HEK293 (cell line): ENCODE results near the gene ZSCAN9.
A peak's percentile ranks its signal among the peaks of the same experiment; 100 is the strongest.

ENCODE experiments used
- CTCF ChIA-PET: fragments of 350-600 bp; formaldehyde crosslinking; extraction: SDS; loops from one replicate; lab custom pipeline; 2021; ENCODE audit warnings: antibody characterized with exemption; lab: Yijun Ruan, JAX
- POLR2A ChIA-PET: fragments of 300-600 bp; formaldehyde crosslinking; extraction: SDS; loops from one replicate; lab custom pipeline; 2020; ENCODE audit warnings: antibody characterized with exemption, inconsistent platforms; lab: Yijun Ruan, JAX
- H3K27ac ChIP-seq: fragments of 200-500 bp; sonication (Bioruptor generic); 2 replicates; pipeline ENCODE4 v1.5.1; 2014; ENCODE audit warnings: low read depth, low read length, control low read depth, inconsistent platforms; ENCODE audit errors: extremely low read depth
- H3K36me3 ChIP-seq, 2 experiments: fragments of 200-500 bp in 1 of 2; sonication (Bioruptor generic) in 1 of 2; 1 replicate in 1 of 2; 2 replicates in 1 of 2; pipeline ENCODE4 v1.5.1; 2014 to 2017; ENCODE audit warnings: inconsistent platforms in 2 of 2, low read length in 2 of 2; ENCODE audit not compliant: control insufficient read depth in 2 of 2, insufficient read depth in 1 of 2
- H3K4me1 ChIP-seq: fragments of 200-500 bp; sonication (Bioruptor generic); 2 replicates; pipeline ENCODE4 v1.5.1; 2014; ENCODE audit warnings: mild to moderate bottlenecking, low read length, inconsistent platforms; ENCODE audit not compliant: control insufficient read depth, insufficient read depth
- H3K4me3 ChIP-seq: 2 replicates; pipeline ENCODE4 v1.5.1; 2011; ENCODE audit warnings: low read depth, mild to moderate bottlenecking, control low read depth, low read length, moderate library complexity
- H3K9me3 ChIP-seq: fragments of 200-500 bp; sonication (Bioruptor generic); 2 replicates; pipeline ENCODE4 v1.5.1; 2014; ENCODE audit warnings: low read depth, low read length, inconsistent platforms; ENCODE audit not compliant: control insufficient read depth, insufficient read depth
- GLI4 ChIP-seq: fragments of 450-650 bp; formaldehyde crosslinking; IDR thresholded peaks from 2 replicates; pipeline ENCODE4 v1.5.1; 2016; ENCODE audit warnings: missing biosample characterization, missing genetic modification characterization
- GLIS1 ChIP-seq: fragments of 450-650 bp; formaldehyde crosslinking; IDR thresholded peaks from 2 replicates; pipeline ENCODE4 v1.5.1; 2016; ENCODE audit warnings: missing biosample characterization, missing genetic modification characterization
- PRDM6 ChIP-seq: fragments of 450-650 bp; formaldehyde crosslinking; IDR thresholded peaks from 2 replicates; pipeline ENCODE4 v1.5.1; 2017; ENCODE audit warnings: missing biosample characterization, missing genetic modification characterization
- SETDB1 ChIP-seq: IDR thresholded peaks from one replicate; pipeline ENCODE4 v1.6.1; 2017; ENCODE audit warnings: mild to moderate bottlenecking, low read length, moderate library complexity, mixed read lengths; ENCODE audit not compliant: insufficient read length
- YY2 ChIP-seq: fragments of 450-650 bp; formaldehyde crosslinking; IDR thresholded peaks from 2 replicates; pipeline ENCODE4 v1.5.1; 2016; ENCODE audit warnings: missing biosample characterization, missing genetic modification characterization
- ZBTB7A ChIP-seq: fragments of 450-650 bp; formaldehyde crosslinking; IDR thresholded peaks from 2 replicates; pipeline ENCODE4 v1.5.1; 2016; ENCODE audit warnings: low read depth, missing biosample characterization, missing genetic modification characterization
- ZFP37 ChIP-seq: fragments of 450-650 bp; formaldehyde crosslinking; IDR thresholded peaks from 2 replicates; pipeline ENCODE4 v1.5.1; 2016; ENCODE audit warnings: missing biosample characterization, missing genetic modification characterization
- ZNF18 ChIP-seq: fragments of 450-650 bp; formaldehyde crosslinking; IDR thresholded peaks from 2 replicates; pipeline ENCODE4 v1.5.1; 2016; ENCODE audit warnings: missing biosample characterization, missing genetic modification characterization
- ZNF202 ChIP-seq: fragments of 450-650 bp; formaldehyde crosslinking; IDR thresholded peaks from 2 replicates; pipeline ENCODE4 v1.5.1; 2016; ENCODE audit warnings: missing biosample characterization, missing genetic modification characterization, borderline replicate concordance
- ZNF311 ChIP-seq: fragments of 450-650 bp; formaldehyde crosslinking; IDR thresholded peaks from 2 replicates; pipeline ENCODE4 v1.5.1; 2017; ENCODE audit warnings: missing biosample characterization, missing genetic modification characterization, borderline replicate concordance
- ZNF426 ChIP-seq: fragments of 450-650 bp; formaldehyde crosslinking; IDR thresholded peaks from 2 replicates; pipeline ENCODE4 v1.5.1; 2017; ENCODE audit warnings: missing biosample characterization, missing genetic modification characterization, mild to moderate bottlenecking, inconsistent platforms, moderate library complexity
- ZNF621 ChIP-seq: fragments of 450-650 bp; formaldehyde crosslinking; IDR thresholded peaks from 2 replicates; pipeline ENCODE4 v1.5.1; 2017; ENCODE audit warnings: missing biosample characterization, missing genetic modification characterization
- ZNF629 ChIP-seq: fragments of 450-650 bp; formaldehyde crosslinking; IDR thresholded peaks from 2 replicates; pipeline ENCODE4 v1.5.1; 2017; ENCODE audit warnings: missing biosample characterization, missing genetic modification characterization
- TF ChIP-seq, protein P1 (sequence below): fragments of 450-650 bp; formaldehyde crosslinking; IDR thresholded peaks from 2 replicates; pipeline ENCODE4 v1.5.1; 2016; ENCODE audit warnings: missing biosample characterization, missing genetic modification characterization

ZSCAN9 gene

GRCh38 chr6:28281288-28282064 is 56.4 kb downstream of the ZSCAN9 start, which contains the start of gene PGBD1 (continued):
- TF ChIP-seq ZNF18 (no peak), ZFP37 (no peak; the same call in 1 of the 2 replicates), ZNF629 (no peak; the same call in 1 of the 2 replicates), ZNF202 (no peak), ZBTB7A (tag by site-specific recombination) (0 out of 2 replicates have a peak, but pooled peaks have one; percentile 30), PRDM6 (tag by site-specific recombination) (no peak), ZNF426 (tag by site-specific recombination) (no peak), GLIS1 (tag by site-specific recombination) (peak; percentile 35; the same call in 1 of the 2 replicates), GLI4 (tag by site-specific recombination) (no peak), YY2 (tag by site-specific recombination) (no peak), SETDB1 (no peak), ZNF311 (tag by site-specific recombination) (no peak)
- TF ChIP-seq, protein P1, sequence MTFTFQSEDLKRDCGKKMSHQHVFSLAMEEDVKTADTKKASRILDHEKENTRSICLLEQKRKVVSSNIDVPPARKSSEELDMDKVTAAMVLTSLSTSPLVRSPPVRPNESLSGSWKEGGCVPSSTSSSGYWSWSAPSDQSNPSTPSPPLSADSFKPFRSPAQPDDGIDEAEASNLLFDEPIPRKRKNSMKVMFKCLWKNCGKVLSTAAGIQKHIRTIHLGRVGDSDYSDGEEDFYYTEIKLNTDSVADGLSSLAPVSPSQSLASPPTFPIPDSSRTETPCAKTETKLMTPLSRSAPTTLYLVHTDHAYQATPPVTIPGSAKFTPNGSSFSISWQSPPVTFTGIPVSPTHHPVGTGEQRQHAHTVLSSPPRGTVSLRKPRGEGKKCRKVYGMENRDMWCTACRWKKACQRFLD: no peak

GRCh38 chr6:28282926-28283325 is 57.9 kb downstream of the ZSCAN9 start:
- TF ChIP-seq ZNF621 (no peak), SETDB1 (peak; percentile 65)
- ChIA-PET POLR2A (interaction anchor here (0.5 to 1.8 kb wide), 6 partner anchors 16 to 780 kb away, joined by 3 to 6 read pairs (median 5); partner anchors contain the start of gene ZSCAN26), CTCF (no interaction called here)
- Histone ChIP-seq H3K4me3 (no peak overlapping the region), H3K9me3 (no peaks in the 10 kb centered on the region), H3K36me3 (peaks cover 15 to 51% of the 10 kb centered on the region in 2 experiments), H3K4me1 (no peaks in the 10 kb centered on the region), H3K27ac (no peak overlapping the region)
